Panc1 (cell line): ENCODE results near the gene PLPPR2. TPM values are rescaled to one million over a fixed set of nuclear protein-coding genes. Genes with fewer than 3 reads are reported as not detected.

ENCODE experiments used
- ATAC-seq: fragments of 200-7000 bp; cut with Tn5 transposase; 2 replicates; pipeline ENCODE4 v1.9.1; 2020; ENCODE audit warnings: mild to moderate bottlenecking, moderate library complexity
- BruUV-seq: library from RNA; stranded (reverse); fragments of 400-500 nt; replicated peaks from 2 replicates; lab custom pipeline; 2021; lab: Mats Ljungman, UMichigan
- CTCF ChIA-PET: fragments of 300-600 bp; sonication (Branson Sonifier 250); formaldehyde crosslinking; loops from one replicate; lab custom pipeline; 2022; ENCODE audit warnings: antibody characterized with exemption; lab: Charles Lee
- POLR2A ChIA-PET: fragments of 300-600 bp; sonication (Branson Sonifier 250); formaldehyde crosslinking; loops from one replicate; lab custom pipeline; 2022; ENCODE audit warnings: antibody characterized with exemption; lab: Charles Lee
- DNase-seq: peaks from one replicate; pipeline ENCODE4 v3.0.0-alpha.2; 2010; ENCODE audit warnings: low read depth, low spot score
- H3K27ac ChIP-seq: 2 replicates; pipeline ENCODE4 v1.5.1; 2011; ENCODE audit warnings: mild to moderate bottlenecking, low read length, inconsistent platforms
- H3K27me3 ChIP-seq: fragments of 200-500 bp; sonication (Bioruptor generic); 2 replicates; pipeline ENCODE4 v1.6.0; 2014; ENCODE audit warnings: low read length, inconsistent platforms; ENCODE audit not compliant: control insufficient read depth, insufficient read depth
- H3K36me3 ChIP-seq: fragments of 200-500 bp; sonication (Bioruptor generic); 2 replicates; pipeline ENCODE4 v1.5.1; 2014; ENCODE audit warnings: inconsistent platforms, mild to moderate bottlenecking, low read length, moderate library complexity; ENCODE audit not compliant: control insufficient read depth, insufficient read depth
- H3K4me1 ChIP-seq: 2 replicates; pipeline ENCODE4 v1.5.1; 2011; ENCODE audit warnings: inconsistent platforms, mild to moderate bottlenecking, low read length, moderate library complexity; ENCODE audit not compliant: control insufficient read depth, insufficient read depth
- H3K4me3 ChIP-seq, 2 experiments: 2 replicates each; pipeline ENCODE4 v1.5.1; 2011 to 2012; ENCODE audit warnings: low read depth in 2 of 2, low read length in 2 of 2, mild to moderate bottlenecking in 2 of 2, inconsistent platforms in 1 of 2, moderate library complexity in 1 of 2
- H3K9me3 ChIP-seq: fragments of 200-500 bp; sonication (Bioruptor generic); 2 replicates; pipeline ENCODE4 v1.5.1; 2014; ENCODE audit warnings: low read depth, mild to moderate bottlenecking, inconsistent platforms, low read length, moderate library complexity; ENCODE audit not compliant: control insufficient read depth, insufficient read depth
- POLR2AphosphoS5 ChIP-seq: IDR thresholded peaks from 2 replicates; pipeline ENCODE4 v1.6.1; 2012; ENCODE audit warnings: mild to moderate bottlenecking, low read depth, low read length, moderate library complexity
- SIN3A ChIP-seq: IDR thresholded peaks from 2 replicates; pipeline ENCODE4 v1.6.1; 2012; ENCODE audit warnings: low read depth, mild to moderate bottlenecking, low read length, moderate library complexity, borderline replicate concordance; ENCODE audit not compliant: insufficient read depth
- TCF7L2 ChIP-seq: IDR thresholded peaks from 2 replicates; pipeline ENCODE4 v1.6.1; 2011; ENCODE audit warnings: mild to moderate bottlenecking, low read depth, low read length, inconsistent platforms
- in situ Hi-C: cut with HindIII; loops from 2 replicates; pipeline ENCODE4 v1.10.0; 2016; ENCODE audit warnings: low sequenced_read_pairs, low pct_unique_long_range_greater_than_20kb
- intact Hi-C: fragments of 100-400 bp; cut with micrococcal nuclease; formaldehyde crosslinking; loops from one replicate; pipeline ENCODE4 v1.10.0; 2022; ENCODE audit not compliant: unreplicated experiment
- total RNA-seq: library from RNA; stranded (reverse); gene quantifications from one replicate; pipeline ENCODE4 v1.2.1, GENCODE V29; 2021; ENCODE audit not compliant: unreplicated experiment
- TF ChIP-seq, protein P1 (sequence below): fragments of 450-650 bp; IDR thresholded peaks from 2 replicates; pipeline ENCODE4 v1.5.1; 2017; ENCODE audit warnings: mild to moderate bottlenecking
- TF ChIP-seq, protein P2 (sequence below), 2 experiments: IDR thresholded peaks; 2 replicates each; pipeline ENCODE4 v1.6.1; 2011 to 2012; ENCODE audit warnings: low read depth in 2 of 2, control low read depth in 1 of 2, low read length in 1 of 2, mild to moderate bottlenecking in 1 of 2, moderate library complexity in 1 of 2; ENCODE audit not compliant: insufficient read depth in 1 of 2

The PLPPR2 gene
- total RNA-seq, 1 experiment from 2014 or later: 43.3 TPM

DNA sequence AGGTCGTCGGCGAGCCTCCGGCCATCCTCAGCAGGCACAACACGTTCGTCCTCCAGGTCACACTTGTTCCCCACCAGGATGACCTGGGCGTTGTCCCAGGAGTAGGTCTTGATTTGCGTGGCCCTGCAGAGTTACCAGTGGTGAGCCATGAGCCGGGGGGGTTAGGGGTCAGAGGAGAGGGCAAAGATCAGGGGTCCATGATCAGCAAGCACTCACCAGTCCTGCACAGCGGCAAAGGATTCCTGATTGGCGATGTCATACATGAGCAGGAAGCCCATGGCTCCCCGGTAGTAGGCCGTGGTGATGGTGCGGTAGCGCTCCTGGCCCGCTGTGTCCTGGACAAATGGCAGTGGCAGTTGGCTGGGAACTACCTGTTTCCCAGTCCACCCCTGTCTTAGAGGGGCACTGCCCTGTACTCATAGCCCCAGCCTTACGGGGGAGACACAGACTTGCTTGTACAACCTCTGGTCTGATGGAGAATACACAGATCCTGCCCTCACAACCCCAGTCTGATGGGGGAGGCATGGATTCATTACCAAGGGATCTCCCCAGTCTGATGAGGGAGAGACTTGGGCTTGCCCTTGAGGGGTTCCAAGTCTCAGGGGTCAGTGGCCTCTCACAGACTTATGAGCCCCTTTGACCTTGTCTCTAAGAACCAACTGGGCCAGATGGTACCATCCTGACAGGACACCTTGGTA is 19.6 kb upstream of the PLPPR2 start:
- Histone ChIP-seq H3K27me3 (no peaks in the 10 kb centered on the region), H3K4me3 (no peak overlapping the region), H3K27ac (no peak overlapping the region), H3K4me1 (0 out of 2 replicates have a peak, but pooled peaks cover 3% of the 10 kb centered on the region), H3K36me3 (no peaks in the 10 kb centered on the region), H3K9me3 (no peaks in the 10 kb centered on the region)
- no peak for TF ChIP-seq SIN3A
- TF ChIP-seq POLR2AphosphoS5: no peak
- no peak for TF ChIP-seq TCF7L2
- in situ Hi-C loops: no loop called here
- no peak for DNase-seq
- POLR2A ChIA-PET: no interaction called here
- CTCF ChIA-PET: no interaction called here
- intact Hi-C loops: no loop called here
- no TSS peak for BruUV-seq
- ATAC-seq: no peak

DNA sequence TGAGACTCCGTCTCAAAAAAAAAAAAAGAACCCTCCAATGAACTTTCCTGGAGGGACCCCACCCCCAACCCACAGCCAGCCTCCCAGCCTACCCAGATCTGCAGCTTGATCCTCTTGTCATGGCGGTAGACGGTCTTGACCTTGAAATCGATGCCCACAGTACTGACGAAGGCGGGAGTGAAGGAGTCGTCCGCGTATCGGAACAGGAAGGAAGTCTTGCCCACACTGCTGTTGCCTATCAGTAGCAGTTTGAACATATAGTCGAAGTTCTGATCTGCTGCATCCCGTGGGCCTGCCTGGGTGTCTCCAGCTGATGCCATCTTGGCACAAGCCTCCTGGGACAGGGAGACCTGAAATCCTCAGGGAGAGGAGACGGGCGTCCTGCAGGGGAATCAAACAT is 18.2 kb upstream of the PLPPR2 start:
- DNase-seq (no peak), ATAC-seq (no peak)
- H3K27me3 ChIP-seq: no peaks in the 10 kb centered on the region
- ChIA-PET CTCF (no interaction called here), POLR2A (no interaction called here)
- 0 out of 2 replicates have a peak, but pooled peaks cover 3% of the 10 kb centered on the region for H3K4me1 ChIP-seq
- H3K9me3 ChIP-seq: no peaks in the 10 kb centered on the region
- in situ Hi-C loops (no loop called here), intact Hi-C loops (no loop called here)
- BruUV-seq: no TSS peak
- TF ChIP-seq, protein P1, sequence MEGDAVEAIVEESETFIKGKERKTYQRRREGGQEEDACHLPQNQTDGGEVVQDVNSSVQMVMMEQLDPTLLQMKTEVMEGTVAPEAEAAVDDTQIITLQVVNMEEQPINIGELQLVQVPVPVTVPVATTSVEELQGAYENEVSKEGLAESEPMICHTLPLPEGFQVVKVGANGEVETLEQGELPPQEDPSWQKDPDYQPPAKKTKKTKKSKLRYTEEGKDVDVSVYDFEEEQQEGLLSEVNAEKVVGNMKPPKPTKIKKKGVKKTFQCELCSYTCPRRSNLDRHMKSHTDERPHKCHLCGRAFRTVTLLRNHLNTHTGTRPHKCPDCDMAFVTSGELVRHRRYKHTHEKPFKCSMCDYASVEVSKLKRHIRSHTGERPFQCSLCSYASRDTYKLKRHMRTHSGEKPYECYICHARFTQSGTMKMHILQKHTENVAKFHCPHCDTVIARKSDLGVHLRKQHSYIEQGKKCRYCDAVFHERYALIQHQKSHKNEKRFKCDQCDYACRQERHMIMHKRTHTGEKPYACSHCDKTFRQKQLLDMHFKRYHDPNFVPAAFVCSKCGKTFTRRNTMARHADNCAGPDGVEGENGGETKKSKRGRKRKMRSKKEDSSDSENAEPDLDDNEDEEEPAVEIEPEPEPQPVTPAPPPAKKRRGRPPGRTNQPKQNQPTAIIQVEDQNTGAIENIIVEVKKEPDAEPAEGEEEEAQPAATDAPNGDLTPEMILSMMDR: no peak
- no peak for TF ChIP-seq POLR2AphosphoS5
- TF ChIP-seq SIN3A: no peak
- TF ChIP-seq, protein P2, sequence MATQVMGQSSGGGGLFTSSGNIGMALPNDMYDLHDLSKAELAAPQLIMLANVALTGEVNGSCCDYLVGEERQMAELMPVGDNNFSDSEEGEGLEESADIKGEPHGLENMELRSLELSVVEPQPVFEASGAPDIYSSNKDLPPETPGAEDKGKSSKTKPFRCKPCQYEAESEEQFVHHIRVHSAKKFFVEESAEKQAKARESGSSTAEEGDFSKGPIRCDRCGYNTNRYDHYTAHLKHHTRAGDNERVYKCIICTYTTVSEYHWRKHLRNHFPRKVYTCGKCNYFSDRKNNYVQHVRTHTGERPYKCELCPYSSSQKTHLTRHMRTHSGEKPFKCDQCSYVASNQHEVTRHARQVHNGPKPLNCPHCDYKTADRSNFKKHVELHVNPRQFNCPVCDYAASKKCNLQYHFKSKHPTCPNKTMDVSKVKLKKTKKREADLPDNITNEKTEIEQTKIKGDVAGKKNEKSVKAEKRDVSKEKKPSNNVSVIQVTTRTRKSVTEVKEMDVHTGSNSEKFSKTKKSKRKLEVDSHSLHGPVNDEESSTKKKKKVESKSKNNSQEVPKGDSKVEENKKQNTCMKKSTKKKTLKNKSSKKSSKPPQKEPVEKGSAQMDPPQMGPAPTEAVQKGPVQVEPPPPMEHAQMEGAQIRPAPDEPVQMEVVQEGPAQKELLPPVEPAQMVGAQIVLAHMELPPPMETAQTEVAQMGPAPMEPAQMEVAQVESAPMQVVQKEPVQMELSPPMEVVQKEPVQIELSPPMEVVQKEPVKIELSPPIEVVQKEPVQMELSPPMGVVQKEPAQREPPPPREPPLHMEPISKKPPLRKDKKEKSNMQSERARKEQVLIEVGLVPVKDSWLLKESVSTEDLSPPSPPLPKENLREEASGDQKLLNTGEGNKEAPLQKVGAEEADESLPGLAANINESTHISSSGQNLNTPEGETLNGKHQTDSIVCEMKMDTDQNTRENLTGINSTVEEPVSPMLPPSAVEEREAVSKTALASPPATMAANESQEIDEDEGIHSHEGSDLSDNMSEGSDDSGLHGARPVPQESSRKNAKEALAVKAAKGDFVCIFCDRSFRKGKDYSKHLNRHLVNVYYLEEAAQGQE (IDR thresholded peaks at IDR 0.05; ENCODE audit: insufficient read depth in 1 of 2, low read depth in 2 of 2, low read length in 1 of 2): no peak
- TF ChIP-seq TCF7L2: no peak
- no peaks in the 10 kb centered on the region for H3K36me3 ChIP-seq
- H3K27ac ChIP-seq: no peak overlapping the region
- H3K4me3 ChIP-seq: no peak overlapping the region

DNA sequence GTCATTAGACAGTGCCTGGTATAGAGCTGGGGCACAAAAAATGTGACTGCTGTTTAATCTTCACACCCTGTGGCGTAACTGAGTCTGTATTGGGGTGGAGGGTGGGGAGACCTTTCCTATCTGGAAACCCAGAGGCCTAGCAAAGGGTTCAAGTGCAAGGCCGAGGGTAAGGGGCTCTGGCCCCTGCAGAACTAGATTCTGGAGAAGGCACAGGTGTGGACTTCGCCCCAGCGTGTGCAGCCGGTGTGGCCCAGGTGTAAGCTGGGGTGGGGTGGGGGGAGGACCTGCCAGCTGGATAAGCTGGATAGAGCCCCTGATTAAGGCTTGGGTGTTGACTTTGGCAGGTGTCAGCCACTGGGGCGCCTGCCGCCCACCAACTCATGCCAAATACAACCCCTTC is 17.1 kb upstream of the PLPPR2 start:
- Histone ChIP-seq H3K27me3 (no peaks in the 10 kb centered on the region), H3K27ac (no peak overlapping the region; the same call in 1 of the 2 replicates), H3K4me1 (0 out of 2 replicates have a peak, but pooled peaks cover 6% of the 10 kb centered on the region), H3K36me3 (no peaks in the 10 kb centered on the region), H3K9me3 (no peaks in the 10 kb centered on the region), H3K4me3 (peak overlapping the region in 1 of 2 experiments; percentile 63; a peak in 2 of 4 replicates)
- POLR2A ChIA-PET: no interaction called here
- intact Hi-C loops: no loop called here
- ATAC-seq (no peak), DNase-seq (no peak)
- in situ Hi-C loops: no loop called here
- TF ChIP-seq SIN3A: no peak
- TF ChIP-seq, protein P1: no peak
- TF ChIP-seq TCF7L2: no peak
- no peak for TF ChIP-seq POLR2AphosphoS5
- BruUV-seq: no TSS peak
- CTCF ChIA-PET: interaction anchor here (0.6 kb wide), 2 partner anchors 44 to 97 kb away, joined by 3 to 4 read pairs; no protein-coding TSS in a partner anchor
